ENCODE measurements around the gene GJA4.

DNA sequence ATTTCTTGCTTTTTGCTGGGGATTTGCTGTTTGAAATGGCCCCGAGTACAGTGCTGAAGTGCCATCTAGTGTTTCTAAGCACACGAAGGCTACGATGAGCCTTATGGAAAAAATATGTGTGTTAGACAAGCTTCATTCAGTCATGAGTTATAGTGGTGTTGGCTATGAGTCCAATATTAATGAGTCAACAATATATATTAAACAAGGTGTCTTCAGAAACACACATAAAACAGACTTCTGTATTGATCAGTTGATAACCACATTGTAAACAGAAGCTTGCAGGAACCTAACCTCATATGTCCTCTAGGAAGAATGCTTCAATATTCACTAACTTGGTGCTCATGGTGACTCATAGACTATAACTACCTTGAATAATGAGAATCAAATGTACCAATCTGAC lies 39.6 kb upstream of the GJA4 start:
- TF ChIP-seq, protein P1, sequence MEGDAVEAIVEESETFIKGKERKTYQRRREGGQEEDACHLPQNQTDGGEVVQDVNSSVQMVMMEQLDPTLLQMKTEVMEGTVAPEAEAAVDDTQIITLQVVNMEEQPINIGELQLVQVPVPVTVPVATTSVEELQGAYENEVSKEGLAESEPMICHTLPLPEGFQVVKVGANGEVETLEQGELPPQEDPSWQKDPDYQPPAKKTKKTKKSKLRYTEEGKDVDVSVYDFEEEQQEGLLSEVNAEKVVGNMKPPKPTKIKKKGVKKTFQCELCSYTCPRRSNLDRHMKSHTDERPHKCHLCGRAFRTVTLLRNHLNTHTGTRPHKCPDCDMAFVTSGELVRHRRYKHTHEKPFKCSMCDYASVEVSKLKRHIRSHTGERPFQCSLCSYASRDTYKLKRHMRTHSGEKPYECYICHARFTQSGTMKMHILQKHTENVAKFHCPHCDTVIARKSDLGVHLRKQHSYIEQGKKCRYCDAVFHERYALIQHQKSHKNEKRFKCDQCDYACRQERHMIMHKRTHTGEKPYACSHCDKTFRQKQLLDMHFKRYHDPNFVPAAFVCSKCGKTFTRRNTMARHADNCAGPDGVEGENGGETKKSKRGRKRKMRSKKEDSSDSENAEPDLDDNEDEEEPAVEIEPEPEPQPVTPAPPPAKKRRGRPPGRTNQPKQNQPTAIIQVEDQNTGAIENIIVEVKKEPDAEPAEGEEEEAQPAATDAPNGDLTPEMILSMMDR (IDR thresholded peaks at IDR 0.05; ENCODE audit: low read depth, low read length, missing input control) = no peak
- TF ChIP-seq GABPA (IDR thresholded peaks at IDR 0.05 in 1 of 2, conservative IDR thresholded peaks at IDR 0.05 in 1 of 2) (no peak), YY1 (IDR thresholded peaks at IDR 0.05) (no peak), FOXA1 (IDR thresholded peaks at IDR 0.05) (no peak), SP1 (IDR thresholded peaks at IDR 0.05) (no peak), FOXA2 (IDR thresholded peaks at IDR 0.05) (no peak), EGR1 (IDR thresholded peaks at IDR 0.05; ENCODE audit: low read depth in 2 of 2) (no peak)
- TF ChIP-seq, protein P2, sequence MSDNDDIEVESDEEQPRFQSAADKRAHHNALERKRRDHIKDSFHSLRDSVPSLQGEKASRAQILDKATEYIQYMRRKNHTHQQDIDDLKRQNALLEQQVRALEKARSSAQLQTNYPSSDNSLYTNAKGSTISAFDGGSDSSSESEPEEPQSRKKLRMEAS (IDR thresholded peaks at IDR 0.05) = no peak
- TF ChIP-seq, protein P3, sequence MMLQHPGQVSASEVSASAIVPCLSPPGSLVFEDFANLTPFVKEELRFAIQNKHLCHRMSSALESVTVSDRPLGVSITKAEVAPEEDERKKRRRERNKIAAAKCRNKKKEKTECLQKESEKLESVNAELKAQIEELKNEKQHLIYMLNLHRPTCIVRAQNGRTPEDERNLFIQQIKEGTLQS (IDR thresholded peaks at IDR 0.05) = no peak
- TF ChIP-seq, protein P4, sequence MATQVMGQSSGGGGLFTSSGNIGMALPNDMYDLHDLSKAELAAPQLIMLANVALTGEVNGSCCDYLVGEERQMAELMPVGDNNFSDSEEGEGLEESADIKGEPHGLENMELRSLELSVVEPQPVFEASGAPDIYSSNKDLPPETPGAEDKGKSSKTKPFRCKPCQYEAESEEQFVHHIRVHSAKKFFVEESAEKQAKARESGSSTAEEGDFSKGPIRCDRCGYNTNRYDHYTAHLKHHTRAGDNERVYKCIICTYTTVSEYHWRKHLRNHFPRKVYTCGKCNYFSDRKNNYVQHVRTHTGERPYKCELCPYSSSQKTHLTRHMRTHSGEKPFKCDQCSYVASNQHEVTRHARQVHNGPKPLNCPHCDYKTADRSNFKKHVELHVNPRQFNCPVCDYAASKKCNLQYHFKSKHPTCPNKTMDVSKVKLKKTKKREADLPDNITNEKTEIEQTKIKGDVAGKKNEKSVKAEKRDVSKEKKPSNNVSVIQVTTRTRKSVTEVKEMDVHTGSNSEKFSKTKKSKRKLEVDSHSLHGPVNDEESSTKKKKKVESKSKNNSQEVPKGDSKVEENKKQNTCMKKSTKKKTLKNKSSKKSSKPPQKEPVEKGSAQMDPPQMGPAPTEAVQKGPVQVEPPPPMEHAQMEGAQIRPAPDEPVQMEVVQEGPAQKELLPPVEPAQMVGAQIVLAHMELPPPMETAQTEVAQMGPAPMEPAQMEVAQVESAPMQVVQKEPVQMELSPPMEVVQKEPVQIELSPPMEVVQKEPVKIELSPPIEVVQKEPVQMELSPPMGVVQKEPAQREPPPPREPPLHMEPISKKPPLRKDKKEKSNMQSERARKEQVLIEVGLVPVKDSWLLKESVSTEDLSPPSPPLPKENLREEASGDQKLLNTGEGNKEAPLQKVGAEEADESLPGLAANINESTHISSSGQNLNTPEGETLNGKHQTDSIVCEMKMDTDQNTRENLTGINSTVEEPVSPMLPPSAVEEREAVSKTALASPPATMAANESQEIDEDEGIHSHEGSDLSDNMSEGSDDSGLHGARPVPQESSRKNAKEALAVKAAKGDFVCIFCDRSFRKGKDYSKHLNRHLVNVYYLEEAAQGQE (IDR thresholded peaks at IDR 0.05) = no peak
- TF ChIP-seq, protein P5, sequence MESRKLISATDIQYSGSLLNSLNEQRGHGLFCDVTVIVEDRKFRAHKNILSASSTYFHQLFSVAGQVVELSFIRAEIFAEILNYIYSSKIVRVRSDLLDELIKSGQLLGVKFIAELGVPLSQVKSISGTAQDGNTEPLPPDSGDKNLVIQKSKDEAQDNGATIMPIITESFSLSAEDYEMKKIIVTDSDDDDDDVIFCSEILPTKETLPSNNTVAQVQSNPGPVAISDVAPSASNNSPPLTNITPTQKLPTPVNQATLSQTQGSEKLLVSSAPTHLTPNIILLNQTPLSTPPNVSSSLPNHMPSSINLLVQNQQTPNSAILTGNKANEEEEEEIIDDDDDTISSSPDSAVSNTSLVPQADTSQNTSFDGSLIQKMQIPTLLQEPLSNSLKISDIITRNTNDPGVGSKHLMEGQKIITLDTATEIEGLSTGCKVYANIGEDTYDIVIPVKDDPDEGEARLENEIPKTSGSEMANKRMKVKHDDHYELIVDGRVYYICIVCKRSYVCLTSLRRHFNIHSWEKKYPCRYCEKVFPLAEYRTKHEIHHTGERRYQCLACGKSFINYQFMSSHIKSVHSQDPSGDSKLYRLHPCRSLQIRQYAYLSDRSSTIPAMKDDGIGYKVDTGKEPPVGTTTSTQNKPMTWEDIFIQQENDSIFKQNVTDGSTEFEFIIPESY (IDR thresholded peaks at IDR 0.05) = no peak

Measured in liver (tissue), 3 donors.